ENCODE data around the gene TOMM20. TPM values are rescaled to one million over a fixed set of nuclear protein-coding genes. Genes with fewer than 3 reads are reported as not detected.

TOMM20 gene
- total RNA-seq, 1 experiment from 2014 or later: 309 TPM

GRCh38 chr1:235105051-235106043 is 23.3 kb downstream of the TOMM20 start:
- peak overlapping the region; percentile 59 for H3K4me3 Mint-ChIP-seq (ENCODE audit: unreplicated experiment)
- peaks cover 29% of the 10 kb centered on the region for H3K4me1 Mint-ChIP-seq (ENCODE audit: insufficient read depth, unreplicated experiment)
- TF ChIP-seq, protein P1, sequence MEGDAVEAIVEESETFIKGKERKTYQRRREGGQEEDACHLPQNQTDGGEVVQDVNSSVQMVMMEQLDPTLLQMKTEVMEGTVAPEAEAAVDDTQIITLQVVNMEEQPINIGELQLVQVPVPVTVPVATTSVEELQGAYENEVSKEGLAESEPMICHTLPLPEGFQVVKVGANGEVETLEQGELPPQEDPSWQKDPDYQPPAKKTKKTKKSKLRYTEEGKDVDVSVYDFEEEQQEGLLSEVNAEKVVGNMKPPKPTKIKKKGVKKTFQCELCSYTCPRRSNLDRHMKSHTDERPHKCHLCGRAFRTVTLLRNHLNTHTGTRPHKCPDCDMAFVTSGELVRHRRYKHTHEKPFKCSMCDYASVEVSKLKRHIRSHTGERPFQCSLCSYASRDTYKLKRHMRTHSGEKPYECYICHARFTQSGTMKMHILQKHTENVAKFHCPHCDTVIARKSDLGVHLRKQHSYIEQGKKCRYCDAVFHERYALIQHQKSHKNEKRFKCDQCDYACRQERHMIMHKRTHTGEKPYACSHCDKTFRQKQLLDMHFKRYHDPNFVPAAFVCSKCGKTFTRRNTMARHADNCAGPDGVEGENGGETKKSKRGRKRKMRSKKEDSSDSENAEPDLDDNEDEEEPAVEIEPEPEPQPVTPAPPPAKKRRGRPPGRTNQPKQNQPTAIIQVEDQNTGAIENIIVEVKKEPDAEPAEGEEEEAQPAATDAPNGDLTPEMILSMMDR (IDR thresholded peaks at IDR 0.05; ENCODE audit: unreplicated experiment): no peak
- POLR2A ChIA-PET: interaction anchor here (0.5 to 6.8 kb wide), 26 partner anchors 8 to 628 kb away, joined by 3 to 149 read pairs (median 3); partner anchors contain the start of genes IRF2BP2, RBM34 and TOMM20
- no TSS peak for BruUV-seq (replicated peaks)
- peak; percentile 51 for DNase-seq (ENCODE audit: unreplicated experiment)
- no peaks in the 10 kb centered on the region for H3K9me3 Mint-ChIP-seq (ENCODE audit: unreplicated experiment)
- CTCF ChIA-PET: interaction anchor here (0.6 to 7.8 kb wide), 44 partner anchors 9 to 841 kb away, joined by 3 to 108 read pairs (median 4); partner anchors contain the start of gene TOMM20
- H3K27me3 Mint-ChIP-seq (ENCODE audit: insufficient read depth, unreplicated experiment): no peaks in the 10 kb centered on the region
- intact Hi-C loops (cut with micrococcal nuclease): loop anchor here (2.0 kb wide), 1 partner anchor 865 kb away; no protein-coding TSS in a partner anchor
- peaks cover 57% of the 10 kb centered on the region for H3K36me3 Mint-ChIP-seq (ENCODE audit: insufficient read depth, unreplicated experiment)
- peak overlapping the region; percentile 33 for H3K27ac Mint-ChIP-seq (ENCODE audit: low read depth, unreplicated experiment)

- H3K27ac Mint-ChIP-seq (ENCODE audit: low read depth, unreplicated experiment): no peak overlapping the region
These were observed 25.6 kb downstream of the TOMM20 start for GRCh38 chr1:235102993-235103411.

DNA sequence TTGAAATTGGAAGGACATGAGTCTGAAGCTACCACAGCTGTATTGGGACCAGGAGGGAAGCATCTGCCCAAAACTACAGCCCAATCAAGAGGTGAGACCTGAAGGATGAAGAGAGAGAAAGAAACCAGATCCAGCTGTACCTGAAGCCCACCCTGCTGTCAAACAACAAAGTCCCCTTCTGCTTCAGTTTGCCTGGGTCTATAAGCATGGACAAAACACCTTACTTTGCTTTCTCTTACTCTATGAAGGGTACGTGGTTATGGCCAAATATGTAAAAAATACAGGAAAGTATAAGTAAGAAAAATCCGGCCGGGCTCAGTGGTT is 26.4 kb downstream of the TOMM20 start:
- intact Hi-C loops (cut with micrococcal nuclease): loop anchor here (5.0 kb wide), 1 partner anchor 225 kb away; the partner anchor contains the start of genes ARID4B and GGPS1
- Mint-ChIP-seq H3K9me3 (ENCODE audit: unreplicated experiment) (no peaks in the 10 kb centered on the region), H3K27ac (ENCODE audit: low read depth, unreplicated experiment) (peak overlapping the region; percentile 59), H3K4me1 (ENCODE audit: insufficient read depth, unreplicated experiment) (peaks cover 29% of the 10 kb centered on the region), H3K27me3 (ENCODE audit: insufficient read depth, unreplicated experiment) (no peaks in the 10 kb centered on the region), H3K4me3 (ENCODE audit: unreplicated experiment) (peak overlapping the region; percentile 17), H3K36me3 (ENCODE audit: insufficient read depth, unreplicated experiment) (peaks cover 31% of the 10 kb centered on the region)
- ChIA-PET CTCF (interaction anchor here (0.5 to 4.4 kb wide), 9 partner anchors 9 to 719 kb away, joined by 3 to 27 read pairs (median 3); no protein-coding TSS in a partner anchor), POLR2A (interaction anchor here (0.7 to 2.1 kb wide), 6 partner anchors 9 to 607 kb away, joined by 3 to 8 read pairs (median 5); partner anchors contain the start of genes RBM34 and TOMM20)
- TF ChIP-seq, protein P1 (IDR thresholded peaks at IDR 0.05; ENCODE audit: unreplicated experiment): no peak
- DNase-seq (ENCODE audit: unreplicated experiment): no peak
- BruUV-seq (replicated peaks): TSS peak; percentile 68

More at GRCh38 chr1:235102993-235103411, 25.6 kb downstream of the TOMM20 start:
- ChIA-PET POLR2A (interaction anchor here (0.6 to 2.1 kb wide), 6 partner anchors 18 to 607 kb away, joined by 3 to 8 read pairs (median 5); partner anchors contain the start of gene RBM34), CTCF (interaction anchor here (0.5 to 7.8 kb wide), 21 partner anchors 7 to 718 kb away, joined by 3 to 108 read pairs (median 4); partner anchors contain the start of gene TOMM20)
- H3K27me3 Mint-ChIP-seq (ENCODE audit: insufficient read depth, unreplicated experiment): no peaks in the 10 kb centered on the region
- H3K36me3 Mint-ChIP-seq (ENCODE audit: insufficient read depth, unreplicated experiment): peaks cover 38% of the 10 kb centered on the region
- BruUV-seq (replicated peaks): no TSS peak
- no peak overlapping the region for H3K4me3 Mint-ChIP-seq (ENCODE audit: unreplicated experiment)
- no peaks in the 10 kb centered on the region for H3K9me3 Mint-ChIP-seq (ENCODE audit: unreplicated experiment)
- no peak for DNase-seq (ENCODE audit: unreplicated experiment)
- TF ChIP-seq, protein P1 (IDR thresholded peaks at IDR 0.05; ENCODE audit: unreplicated experiment): no peak
- H3K4me1 Mint-ChIP-seq (ENCODE audit: insufficient read depth, unreplicated experiment): peaks cover 29% of the 10 kb centered on the region
- intact Hi-C loops (cut with micrococcal nuclease): loop anchor here (5.0 kb wide), 1 partner anchor 224 kb away; the partner anchor contains the start of genes ARID4B and GGPS1
